GM19043 (cell line): Measurements from ENCODE around the gene MYD88.
A peak's percentile ranks its signal among the peaks of the same experiment; 100 is the strongest.
"Not testable (repeated sequence)": the region's sequence is repeated elsewhere in the genome, so short reads cannot be mapped to it uniquely, and the experiment has no call there.

Source experiments
- ATAC-seq: cut with Tn5 transposase; IDR thresholded peaks from one replicate; pipeline ENCODE4 v1.9.1; 2021; ENCODE audit warnings: low read depth; ENCODE audit not compliant: unreplicated experiment

The MYD88 gene

DNA sequence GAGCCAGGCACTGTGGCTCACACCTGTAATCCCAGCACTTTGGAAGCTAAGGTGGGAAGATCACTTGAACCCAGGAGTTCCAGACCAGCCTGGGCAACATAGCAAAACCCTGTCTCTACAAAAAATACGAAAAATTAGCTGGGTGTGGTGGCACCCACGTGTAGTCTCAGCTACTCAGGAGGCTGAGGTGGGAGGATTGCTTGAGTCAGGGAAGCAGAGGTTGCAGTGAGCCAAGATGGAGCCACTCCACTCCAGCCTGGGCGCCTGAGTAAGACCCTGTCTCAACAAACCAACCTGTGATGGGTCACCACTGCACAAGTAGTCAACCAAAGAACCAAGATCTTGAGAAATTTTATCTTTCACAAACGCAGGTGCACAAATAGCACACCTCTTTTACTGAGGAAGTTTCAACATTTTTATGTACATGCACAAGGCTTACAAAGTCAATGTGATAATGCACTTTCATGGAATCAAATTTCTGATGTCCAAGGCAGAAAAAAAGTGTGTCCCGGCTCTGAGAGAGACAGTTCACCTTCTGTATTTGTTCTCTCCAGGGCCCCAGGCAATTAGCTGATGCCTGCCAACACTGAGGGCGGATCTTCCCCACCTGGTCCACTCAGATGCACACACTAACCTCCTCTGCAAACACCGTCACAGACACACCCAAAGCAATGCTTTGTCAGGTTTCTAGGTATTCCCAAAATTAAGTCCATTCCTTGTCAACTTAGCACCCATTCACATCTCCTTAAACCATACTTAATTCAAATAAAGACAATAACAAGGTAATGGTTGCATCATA is 13.9 kb upstream of the MYD88 start:
- no peak for ATAC-seq

DNA sequence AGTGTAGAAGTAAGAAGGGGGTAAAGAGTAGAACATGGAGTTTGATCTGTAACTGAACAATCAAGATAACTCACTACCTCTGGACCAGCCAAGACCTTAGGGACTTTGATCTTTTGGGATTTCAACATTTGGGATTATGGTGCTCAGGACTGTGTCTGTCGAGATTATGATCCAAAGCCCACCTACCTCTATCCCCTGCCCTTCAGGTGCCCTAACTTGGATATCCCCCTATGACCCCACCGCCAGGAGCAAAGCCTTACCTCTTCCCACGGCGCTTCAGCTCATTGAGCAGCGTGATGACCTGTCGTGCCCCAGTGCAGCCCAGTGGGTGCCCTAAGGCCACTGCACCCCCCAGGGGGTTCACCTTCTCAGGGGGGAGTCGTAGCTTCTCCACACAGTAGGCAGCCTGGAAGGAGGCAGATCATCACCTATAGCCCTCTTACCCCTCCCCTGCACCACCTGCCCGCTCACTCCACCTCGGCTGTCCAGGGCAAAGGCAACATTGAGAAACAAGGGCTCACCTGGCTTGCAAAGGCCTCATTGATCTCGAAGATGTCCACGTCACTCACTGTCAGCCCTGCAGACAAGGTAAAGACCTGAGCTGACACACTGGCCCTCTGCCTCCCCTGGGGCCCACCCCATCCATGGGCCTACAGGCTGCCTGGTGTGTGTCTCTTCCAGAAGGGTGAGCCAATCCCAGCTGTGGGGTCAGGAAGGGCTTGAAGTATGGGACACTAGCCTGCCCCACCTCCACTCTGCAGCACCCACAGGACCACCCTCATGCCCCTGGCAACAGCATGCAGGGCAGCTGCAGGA is 12.9 kb upstream of the MYD88 start:
- ATAC-seq, result no peak

DNA sequence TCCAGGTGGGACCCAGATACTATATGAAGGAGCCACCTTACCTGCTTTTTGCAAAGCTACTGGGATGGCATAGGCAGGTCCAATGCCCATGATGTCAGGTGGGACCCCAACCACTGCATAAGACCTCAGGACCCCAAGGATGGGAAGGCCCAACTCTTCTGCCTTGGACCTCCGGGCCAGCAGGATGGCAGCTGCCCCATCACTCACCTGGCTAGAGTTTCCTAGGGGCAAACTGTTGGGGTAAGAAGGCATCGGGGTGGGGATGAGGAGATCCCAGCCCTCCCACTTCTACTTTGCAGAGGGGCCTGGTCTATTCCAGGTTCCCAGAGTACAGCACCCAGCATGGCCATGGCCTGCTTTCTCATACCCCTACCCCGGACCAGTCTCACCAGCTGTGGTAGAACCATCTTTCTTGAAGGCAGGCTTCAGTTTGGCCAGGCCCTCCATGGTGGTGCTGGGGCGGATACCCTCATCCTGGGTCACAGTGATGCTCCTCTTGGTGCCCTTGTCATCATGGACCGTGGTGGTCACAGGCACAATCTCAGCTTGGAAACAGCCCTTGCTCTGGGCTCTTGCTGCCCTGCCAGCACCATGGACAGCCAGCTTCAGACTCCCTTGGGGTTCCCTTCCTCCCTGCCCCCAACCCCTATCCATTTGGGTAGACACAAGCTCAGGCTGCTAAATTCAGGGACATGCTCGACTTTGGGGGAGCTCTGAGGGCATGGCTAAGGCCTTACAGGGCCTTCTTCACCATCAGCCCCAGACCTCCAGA is 12.2 kb upstream of the MYD88 start:
- no peak for ATAC-seq

DNA sequence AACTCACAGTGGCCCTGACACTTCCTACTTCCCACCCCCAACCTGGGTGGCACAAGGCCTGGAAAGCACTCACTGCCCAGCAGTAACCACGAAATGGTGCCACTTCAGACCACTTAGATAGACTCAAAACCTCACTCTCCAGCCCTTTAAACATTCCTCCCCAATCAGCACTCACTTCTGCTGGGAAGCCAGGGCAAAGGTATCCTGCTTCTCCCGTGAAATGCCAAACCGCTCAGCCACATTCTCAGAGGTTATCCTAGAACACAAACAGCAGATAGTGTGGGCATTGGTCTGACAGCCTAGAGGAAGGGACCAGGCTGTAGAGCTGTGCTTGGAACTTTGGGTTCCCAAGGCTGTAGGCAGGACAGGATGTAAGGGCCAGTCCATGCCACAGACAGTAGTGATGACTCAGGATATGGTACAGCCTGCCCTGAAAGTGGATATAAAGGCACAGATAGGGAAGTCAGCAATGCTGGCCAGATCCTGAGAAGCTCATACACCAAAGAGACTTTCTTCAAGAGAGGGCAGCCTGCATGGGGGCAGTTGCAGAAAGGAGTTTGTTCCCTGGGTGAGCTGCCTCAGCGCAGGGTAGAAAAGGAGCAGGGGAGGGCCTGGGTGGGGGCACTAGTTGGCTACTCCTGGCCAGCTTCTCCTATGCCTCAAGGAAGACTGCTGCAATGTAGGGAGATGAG is 10.7 kb upstream of the MYD88 start:
- ATAC-seq, result no peak

DNA sequence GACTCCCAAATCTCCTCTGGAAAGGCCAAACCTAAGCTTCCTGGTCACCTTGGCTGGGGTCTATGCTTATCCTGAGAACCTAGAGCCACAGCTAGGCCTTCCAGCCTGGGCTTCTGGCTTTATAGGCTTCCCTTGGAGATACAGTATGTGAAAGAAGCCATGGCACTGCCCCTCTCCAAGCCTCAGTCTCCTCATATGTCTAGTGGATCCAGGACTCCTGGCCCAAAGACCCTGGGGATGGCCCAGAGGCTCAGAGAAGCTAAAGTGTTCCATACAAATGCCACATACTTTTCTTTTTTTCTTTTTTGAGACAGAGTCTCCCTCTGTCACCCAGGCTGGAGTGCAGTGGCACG is 10.2 kb upstream of the MYD88 start:
- no peak for ATAC-seq

DNA sequence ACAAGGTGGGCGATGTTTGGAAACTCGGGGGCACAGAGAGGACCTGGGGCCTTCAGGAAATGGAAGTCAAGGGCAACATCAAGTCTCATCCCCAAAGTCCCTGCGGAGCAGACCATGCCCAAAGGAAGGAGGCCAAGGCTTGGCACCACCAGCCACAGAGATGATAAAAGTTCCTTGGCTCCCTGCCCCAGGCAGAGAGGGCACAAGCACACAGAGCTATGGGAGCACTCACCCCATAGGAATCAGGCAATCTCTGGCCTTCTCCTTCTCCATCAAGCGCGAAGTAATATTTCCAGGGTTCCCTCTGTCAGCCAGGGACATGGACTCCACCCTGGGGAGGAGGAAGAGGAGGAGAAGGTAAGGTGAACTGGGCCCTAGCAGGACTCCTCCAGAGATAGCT is 9.4 kb upstream of the MYD88 start:
- no peak for ATAC-seq

DNA sequence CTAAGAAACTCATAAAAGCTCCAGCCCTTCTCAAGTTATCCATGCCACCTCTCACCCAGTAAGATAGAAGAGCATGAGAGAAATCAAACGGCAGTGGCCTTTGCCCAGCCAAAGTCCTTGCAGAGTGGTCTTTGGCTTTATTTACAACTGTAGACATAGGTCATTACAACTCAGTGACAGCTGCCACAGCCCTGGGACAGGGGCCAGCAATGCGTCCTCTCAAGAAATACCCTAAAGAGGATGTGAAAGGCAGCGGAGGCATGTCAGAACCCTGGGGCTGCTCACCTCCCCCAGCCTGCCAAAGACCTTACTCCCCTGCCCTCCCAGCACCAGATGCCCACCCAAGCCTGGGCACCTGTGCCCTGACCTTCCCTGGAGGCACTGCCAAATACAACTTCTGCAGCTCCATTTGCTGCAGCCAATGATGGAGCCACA is 7.8 kb upstream of the MYD88 start:
- ATAC-seq, result no peak

DNA sequence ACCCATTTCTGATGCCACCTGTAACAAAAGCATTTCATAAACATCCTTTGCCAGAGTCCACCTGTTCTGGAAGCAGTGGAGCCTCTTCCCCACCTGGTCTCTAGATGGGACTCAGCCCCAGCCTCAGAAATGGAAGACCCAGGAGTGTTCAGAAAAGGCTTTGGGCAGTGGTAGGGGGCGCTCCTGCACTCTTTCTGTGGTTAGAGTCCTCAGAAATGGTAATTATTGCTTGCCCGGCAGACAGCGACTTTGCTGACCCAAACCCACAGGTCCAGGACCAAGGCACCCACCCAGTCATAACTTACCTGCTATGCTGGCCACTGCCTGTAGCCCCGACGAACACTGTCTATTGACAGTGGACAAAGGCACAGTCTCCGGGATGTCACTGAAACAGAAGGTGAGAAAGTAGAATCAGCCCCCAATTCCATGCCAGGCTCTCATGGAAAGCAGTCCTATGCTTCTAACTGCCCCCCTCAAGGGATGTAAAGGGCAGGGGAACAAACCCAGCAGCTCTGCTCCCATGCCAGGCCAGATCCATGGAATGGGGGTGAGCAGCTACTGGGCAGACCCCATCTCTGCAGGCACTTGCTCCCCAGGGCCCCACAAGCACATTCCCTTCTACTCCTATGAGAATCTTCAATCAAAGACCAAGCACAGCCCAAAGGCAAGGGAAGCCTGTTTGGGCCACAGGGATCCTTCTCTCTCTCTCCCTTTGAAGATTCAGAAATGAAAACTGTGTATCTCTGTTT is 6.7 kb upstream of the MYD88 start:
- no peak for ATAC-seq

DNA sequence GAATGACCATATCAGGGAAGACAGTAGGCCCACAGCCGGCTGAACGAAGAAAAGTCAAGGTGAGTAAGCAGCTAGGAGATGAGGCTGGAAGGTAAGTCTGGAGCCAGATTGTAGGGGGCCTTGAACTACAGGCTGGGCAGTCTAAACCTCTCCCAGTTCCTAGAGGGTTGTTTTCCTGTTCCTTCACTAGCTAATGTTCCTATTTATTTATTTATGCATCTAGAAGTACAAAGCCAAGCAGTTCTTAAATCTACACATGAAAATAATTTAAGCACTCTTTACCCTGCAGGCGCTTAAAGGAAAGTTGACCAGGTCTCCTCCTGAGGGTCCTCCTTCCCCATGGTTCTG is 5.3 kb upstream of the MYD88 start:
- ATAC-seq, result no peak

DNA sequence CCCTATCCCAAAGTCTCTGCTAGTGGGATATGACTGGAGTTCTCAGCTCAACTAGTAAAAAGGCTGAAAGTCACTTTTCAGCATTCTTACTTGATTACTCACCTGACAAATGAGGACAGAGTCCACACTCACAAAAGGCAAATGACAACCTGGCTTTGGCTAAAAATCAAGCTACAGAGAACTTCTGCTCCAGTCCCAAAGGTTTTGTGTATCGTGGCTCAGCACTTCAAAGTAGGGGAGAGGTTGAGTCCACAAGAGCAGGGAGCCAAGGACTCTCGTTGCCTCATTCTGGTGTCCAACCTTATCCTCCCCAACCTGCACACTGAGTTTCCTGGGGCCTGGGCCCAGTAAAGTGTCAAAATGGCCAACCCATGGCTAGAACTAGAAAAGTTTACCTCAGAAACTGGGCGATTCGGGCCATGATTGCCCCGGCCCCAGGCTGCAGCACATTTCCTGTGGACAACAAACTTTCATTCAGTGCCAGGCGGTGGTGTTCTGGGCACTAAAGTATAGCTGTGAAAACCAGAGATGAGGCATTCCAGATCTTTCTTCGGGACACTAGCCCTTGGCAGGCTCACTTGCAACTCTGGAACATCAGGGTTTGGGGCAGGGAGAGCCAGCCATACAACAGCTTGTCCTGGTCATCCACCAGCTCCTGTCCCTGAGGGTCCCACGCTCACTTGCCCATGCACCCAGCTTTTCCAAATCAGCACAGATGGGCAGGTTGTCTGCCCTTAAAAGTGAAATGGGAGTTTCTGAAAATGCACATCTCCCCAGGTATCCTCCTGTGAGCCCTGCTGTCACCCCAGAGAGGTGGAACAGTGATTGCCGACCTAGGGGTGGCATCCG is 4.7 kb upstream of the MYD88 start:
- ATAC-seq, result no peak

DNA sequence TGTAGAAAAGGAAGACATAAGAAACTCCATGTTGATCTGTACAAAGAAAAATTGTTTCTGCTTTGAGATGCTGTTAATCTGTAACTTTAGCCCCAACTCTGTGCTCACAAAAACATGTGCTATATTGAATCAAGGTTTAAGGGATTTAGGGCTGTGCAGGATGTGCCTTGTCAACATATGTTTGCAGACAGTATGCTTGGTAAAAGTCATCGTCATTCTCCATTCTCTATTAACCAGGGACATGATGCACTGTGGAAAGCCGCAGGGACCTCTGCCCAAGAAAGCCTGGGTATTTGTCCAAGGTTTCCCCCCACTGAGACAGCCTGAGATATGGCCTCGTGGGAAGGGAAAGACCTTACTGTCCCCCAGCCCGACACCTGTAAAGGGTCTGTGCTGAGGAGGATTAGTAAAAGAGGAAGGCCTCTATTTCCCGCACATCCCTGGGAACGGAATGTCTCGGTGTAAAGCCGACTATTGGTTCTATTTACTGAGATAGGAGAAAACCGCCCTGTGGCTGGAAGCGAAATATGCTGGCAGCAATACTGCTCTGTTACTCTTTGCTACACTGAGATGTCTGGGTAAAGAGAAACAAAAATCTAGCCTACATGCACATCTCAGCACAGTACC is 3.8 kb upstream of the MYD88 start:
- ATAC-seq, result not testable (repeated sequence)

DNA sequence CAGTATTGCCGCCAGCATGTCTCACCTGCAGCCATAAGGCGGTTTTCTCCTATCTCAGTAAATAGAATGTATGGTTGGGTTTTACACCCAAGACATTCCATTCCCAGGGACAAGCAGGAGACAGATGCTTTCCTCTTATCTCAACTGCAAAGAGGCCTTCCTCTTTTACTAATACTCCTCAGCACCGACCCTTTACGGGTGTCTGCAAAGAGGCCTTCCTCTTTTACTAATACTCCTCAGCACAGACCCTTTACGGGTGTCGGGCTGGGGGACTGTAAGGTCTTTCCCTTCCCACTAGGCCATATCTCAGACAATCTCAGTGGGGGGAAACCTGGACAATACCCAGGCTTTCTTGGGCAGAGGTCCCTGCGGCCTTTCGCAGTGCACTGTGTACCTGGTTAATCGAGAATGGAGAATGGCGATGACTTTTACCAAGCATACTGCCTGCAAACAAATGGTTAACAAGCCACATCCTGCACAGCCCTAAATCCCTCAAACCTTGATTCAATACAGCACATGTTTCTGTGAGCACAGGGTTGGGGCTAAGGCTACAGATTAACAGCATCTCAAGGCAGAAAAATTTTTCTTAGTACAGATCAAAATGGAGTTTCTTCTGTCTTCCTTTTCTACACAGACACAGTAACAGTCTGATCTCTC is 2.7 kb upstream of the MYD88 start:
- ATAC-seq, result not testable (repeated sequence)

DNA sequence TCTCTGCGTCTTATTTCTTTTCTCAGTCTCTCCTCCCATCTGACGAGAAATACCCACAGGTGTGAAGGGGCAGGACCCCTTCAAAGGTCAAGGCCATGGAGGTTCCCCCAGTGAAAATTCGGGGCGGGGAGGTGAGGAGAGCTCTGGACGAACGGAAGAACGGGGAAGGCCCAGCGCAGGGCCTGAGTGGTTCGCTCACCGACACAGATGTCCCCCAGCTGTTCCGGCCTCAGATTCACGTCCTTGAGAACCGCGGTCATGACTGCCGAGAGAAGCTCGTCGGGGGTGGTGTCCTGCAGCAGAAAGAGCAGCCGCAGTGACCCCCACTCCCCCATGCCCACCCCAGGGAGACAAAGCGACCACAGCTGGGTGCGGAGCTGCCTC is 2.1 kb upstream of the MYD88 start:
- no peak for ATAC-seq

DNA sequence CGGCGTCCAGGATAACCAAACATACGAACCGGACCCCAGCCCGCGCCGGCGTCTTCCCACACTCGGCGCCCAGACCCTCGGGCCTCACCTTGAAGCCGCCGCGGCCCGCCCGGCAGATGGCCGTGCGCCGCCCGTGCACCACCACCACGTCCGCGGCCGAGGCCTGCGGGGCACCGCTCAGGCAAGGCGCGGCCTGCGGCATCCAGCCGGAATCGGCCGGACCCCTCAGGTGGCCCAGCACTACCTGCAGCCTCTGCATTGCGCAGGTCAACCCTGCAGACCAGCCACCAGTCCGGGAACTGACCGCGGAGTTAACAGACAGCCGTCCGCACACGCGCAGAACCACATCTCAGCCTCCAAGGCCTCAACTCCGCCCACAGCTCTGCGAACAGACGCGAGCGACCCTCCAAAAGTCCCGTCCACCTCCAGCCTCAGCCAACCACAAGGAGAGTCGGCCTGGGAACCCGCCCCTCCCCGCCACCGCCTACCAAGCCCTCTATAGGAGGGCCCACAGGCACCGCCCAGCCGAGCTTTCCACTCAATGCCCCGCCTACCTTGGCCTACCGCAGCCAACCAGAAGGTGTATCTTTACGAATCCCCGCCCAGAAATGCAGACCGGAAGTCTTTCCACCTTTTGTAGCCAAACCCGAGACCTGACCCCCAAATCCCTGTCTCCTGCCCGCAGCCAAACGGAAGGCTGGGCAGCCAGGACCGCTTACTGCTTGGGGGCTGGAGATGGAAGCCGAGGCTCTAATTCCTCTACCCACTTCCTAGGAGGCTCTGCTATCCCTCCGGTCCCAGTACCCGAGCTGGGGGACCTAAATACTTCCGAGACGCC is 1.5 kb upstream of the MYD88 start, which contains the start of gene ACAA1:
TSS of gene ACAA1 (minus strand) at position 351 of the 838 bp plus-strand sequence. CDS start at position 259, 92 bp downstream.
- peak; percentile 87 for ATAC-seq

DNA sequence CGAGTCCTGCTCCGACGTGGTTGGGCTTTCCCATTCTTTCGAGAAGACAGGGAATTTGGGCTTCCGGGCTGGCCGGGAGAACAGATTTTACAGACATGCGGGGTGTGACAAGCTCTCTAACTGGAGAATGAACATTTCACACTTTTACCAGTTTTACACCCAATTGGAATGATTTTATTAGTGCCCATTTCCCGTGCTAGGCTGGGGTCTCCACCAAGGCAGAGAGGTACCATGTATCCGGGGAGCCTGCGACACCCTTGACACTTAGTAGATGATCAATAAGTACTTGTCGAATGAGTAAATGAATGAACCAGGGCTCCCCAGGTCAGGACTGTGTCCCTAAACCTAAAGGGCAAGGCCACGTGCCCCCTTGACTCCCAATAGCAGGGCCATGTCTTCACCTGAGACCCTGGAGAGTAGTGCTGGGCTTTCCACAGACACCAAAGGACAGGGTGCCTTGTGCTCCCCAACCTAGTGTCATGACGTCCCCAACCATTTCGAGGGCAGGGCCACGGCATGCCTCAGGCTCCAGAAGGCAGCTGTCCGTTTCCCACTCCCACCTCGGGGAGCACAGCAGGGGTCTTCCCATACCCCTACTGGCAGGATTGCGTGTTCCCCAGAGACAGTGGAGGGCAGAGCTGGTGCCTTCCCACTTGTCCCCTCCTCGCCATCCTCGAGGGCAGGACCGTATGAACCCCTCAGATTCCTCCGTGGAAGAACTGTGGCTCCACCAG is 679 bp upstream of the MYD88 start:
- no peak for ATAC-seq

DNA sequence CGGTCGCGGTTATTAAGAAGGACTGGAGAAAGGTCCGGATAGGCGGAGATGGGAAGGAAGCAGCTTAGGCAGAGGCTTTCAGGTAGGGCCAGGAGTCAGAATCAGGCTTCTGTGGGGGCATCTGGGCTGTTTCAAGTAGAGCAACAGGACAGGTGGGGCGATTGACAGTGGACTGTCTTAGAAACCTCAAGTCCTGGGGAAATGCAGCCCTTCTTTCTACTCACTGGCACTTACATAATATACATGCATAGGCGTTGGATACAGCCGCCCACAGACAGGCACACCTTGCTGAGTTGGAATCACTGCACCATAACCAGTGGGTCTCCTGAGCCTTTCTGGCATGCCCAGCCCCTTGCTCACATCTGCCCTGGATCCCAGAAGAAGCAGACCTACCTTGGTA is 730 bp downstream of the MYD88 start:
- ATAC-seq, result no peak

DNA sequence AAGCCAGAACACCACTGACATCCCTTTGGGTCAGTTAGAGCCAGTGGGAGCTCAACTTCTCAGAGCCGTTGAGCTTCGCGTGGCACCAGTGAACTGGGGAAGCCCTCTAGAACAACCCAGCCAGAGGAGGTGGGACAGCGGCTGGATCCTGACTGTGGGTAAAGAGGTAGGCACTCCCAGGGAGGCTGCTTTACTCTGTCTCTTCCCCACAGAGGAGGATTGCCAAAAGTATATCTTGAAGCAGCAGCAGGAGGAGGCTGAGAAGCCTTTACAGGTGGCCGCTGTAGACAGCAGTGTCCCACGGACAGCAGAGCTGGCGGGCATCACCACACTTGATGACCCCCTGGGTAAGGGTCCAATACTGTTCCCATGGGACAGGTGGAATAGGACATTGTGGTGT is 1.2 kb downstream of the MYD88 start:
- ATAC-seq, result no peak
